H1 (cell line): Measurements from ENCODE around the gene EBNA1BP2. TPM values are rescaled to one million over a fixed set of nuclear protein-coding genes. Genes with fewer than 3 reads are reported as not detected.

ENCODE experiments used
- ATF3 ChIP-seq: IDR thresholded peaks from 2 replicates; pipeline ENCODE4 v1.6.1; 2011; ENCODE audit warnings: low read depth, mild to moderate bottlenecking, low read length; ENCODE audit not compliant: insufficient read depth
- CHD7 ChIP-seq: fragments of 300-600 bp; sonication (generic); IDR thresholded peaks from 2 replicates; pipeline ENCODE4 v1.7.1; 2012; ENCODE audit warnings: low read length, moderate library complexity, mild to moderate bottlenecking, inconsistent platforms; ENCODE audit not compliant: insufficient replicate concordance
- MAFK ChIP-seq: IDR thresholded peaks from 2 replicates; pipeline ENCODE4 v1.6.1; 2012; ENCODE audit warnings: low read depth, mild to moderate bottlenecking, improper control_type of control experiment, low read length
- RAD21 ChIP-seq, 2 experiments: IDR thresholded peaks in 1 of 2; conservative IDR thresholded peaks in 1 of 2; 2 replicates each; pipeline ENCODE4 v1.6.1; 2011; ENCODE audit warnings: low read depth in 2 of 2, low read length in 2 of 2, improper control_type of control experiment in 1 of 2, inconsistent platforms in 1 of 2, mild to moderate bottlenecking in 1 of 2, moderate library complexity in 1 of 2
- polyA plus RNA-seq, 7 experiments: library from polyadenylated mRNA; depleted of rRNA in 3 of 7; stranded (reverse) in 5 of 7; unstranded in 2 of 7; fragments of >200 nt in 5 of 7; fragments of 200-250 nt in 2 of 7; gene quantifications; 1 replicate in 5 of 7; 2 replicates in 1 of 7; 4 replicates in 1 of 7; pipeline versions ENCODE4 v1.2.1 to v1.2.3, GENCODE V29; 2011 to 2013; ENCODE audit warnings: missing spikeins in 2 of 7, mixed read lengths in 2 of 7
- total RNA-seq: library from RNA; stranded (reverse); fragmentation: NEBNext Ultra II Directional; extraction: Animal tissue kit (Norgen Biotek cat#: 25700); gene quantifications from 2 replicates; pipeline ENCODE4 v1.2.1, GENCODE V29; 2021

EBNA1BP2 gene
- total and polyA plus RNA-seq, 2 of the 8 experiments (the other 6 are each of a cell fraction or from before 2014, with no cell fraction given) = 31.0 to 104 TPM

GRCh38 chr1:43165765-43166164 is 6.3 kb downstream of the EBNA1BP2 start (continued):
- TF ChIP-seq RAD21 (IDR thresholded peaks at IDR 0.05 in 1 of 2, conservative IDR thresholded peaks at IDR 0.05 in 1 of 2; ENCODE audit: low read depth in 2 of 2, low read length in 2 of 2) (no peak), MAFK (no peak), CHD7 (no peak), ATF3 (no peak)
